ENCODE measurements around the gene TMEM108.
A peak's percentile ranks its signal among the peaks of the same experiment; 100 is the strongest.

Gene TMEM108

DNA sequence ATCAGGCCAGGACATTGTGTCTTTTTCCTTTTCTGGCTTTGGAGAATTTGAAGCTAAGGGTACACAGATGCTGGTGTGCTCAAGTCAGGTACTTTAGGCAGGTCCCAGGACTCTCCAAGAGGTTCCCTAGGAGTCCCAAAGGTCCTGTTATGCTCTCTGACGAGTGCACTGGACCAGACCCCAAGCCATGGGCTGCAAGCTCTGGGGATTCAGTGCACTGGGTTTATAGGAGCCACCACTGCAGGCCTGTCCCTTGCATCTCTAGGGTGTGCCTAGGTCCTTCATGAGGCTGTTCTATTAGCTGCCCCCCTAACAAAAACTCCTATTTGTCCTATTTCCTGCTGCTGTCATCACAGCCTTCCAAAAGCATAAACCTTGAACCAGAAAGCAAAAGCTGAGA lies 329.8 kb downstream of the TMEM108 start:
- no peak for DNase-seq

DNA sequence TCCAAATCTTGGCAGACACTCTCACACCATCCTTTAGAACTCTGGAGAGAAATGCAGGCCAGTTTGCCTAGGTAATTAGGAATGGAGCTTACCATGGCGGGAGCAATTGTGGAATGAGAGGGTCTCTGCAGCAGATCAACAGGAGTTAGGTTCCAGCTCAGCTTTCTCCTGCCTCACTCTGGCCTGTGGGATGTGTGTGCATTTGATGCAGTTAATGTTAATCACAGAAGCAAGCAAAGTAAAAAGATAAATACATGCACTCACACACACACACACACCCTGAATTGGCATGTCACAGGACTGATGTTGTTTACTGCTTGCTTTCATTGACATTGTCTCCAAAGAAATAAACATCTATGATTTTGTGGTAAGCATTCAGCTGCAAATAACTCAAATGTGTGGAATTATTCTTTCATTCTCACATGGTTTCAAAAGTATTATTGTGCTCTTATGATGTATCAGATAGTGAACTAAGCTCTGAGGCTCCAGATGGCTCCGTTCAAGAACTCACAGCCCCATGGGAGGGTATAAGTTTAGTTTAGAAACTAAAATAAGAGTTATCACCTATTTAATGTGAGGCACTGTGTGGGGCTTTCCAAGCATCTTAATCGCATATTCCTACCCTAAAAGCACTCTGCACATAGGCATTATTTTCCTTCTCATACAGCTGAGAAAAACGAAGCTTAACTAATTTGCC lies 330.3 kb downstream of the TMEM108 start:
- DNase-seq, result no peak

DNA sequence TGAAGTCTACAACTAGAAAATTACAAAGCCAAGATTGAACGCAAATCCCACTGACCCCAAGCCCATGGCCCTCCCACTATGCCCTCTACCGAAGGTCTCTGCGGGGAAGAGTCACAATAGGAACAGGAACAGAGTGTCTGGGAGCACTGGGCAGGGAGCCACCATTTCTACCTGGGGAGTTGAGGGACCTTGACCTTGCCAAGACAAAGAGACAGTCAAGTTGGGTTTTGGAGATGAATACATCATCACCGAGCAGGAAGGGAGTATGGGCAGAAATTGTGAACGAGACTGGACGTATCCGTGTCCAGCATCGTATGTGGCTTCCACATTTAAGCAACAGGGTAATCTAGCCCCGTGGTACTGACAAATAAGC lies 330.9 kb downstream of the TMEM108 start:
- DNase-seq, result no peak

DNA sequence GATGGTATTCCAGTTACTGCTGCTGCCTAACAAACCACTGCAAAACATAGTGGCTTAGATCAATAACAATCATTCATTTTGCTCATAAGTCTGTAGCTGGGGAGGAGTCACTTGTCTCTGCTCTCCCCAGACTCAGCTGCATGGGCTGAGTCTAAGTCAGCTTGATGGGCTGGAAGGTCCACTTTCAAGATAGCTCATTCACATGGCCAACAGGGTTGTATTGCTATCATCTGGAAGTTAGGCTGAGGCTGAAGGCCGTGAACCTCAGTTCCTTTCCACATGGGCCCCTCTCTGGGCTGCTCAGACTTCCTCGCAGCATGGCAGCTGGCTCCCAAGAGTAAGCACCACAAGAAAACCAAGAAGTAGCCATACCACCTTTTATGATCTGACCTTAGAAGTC lies 333.0 kb downstream of the TMEM108 start:
- DNase-seq, result no peak

DNA sequence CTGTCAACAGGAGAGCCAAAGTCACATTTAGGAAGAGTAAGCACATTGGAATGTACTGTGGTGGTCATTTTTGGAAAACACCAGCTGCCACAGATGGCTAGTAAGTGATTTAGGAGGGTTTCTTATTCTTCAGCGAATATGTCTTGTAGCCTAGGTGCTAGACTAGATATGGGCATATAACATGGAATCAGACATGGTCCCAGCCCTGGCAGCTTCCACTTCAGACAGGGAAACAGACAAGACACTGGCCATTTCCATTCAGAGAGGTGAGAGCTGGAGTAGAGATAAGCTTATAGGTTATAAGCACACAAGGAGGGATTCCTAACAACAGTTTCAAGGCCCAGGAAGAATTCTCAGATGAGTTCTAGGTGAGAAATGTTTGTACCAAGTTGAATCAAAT lies 333.5 kb downstream of the TMEM108 start:
- DNase-seq, result no peak

DNA sequence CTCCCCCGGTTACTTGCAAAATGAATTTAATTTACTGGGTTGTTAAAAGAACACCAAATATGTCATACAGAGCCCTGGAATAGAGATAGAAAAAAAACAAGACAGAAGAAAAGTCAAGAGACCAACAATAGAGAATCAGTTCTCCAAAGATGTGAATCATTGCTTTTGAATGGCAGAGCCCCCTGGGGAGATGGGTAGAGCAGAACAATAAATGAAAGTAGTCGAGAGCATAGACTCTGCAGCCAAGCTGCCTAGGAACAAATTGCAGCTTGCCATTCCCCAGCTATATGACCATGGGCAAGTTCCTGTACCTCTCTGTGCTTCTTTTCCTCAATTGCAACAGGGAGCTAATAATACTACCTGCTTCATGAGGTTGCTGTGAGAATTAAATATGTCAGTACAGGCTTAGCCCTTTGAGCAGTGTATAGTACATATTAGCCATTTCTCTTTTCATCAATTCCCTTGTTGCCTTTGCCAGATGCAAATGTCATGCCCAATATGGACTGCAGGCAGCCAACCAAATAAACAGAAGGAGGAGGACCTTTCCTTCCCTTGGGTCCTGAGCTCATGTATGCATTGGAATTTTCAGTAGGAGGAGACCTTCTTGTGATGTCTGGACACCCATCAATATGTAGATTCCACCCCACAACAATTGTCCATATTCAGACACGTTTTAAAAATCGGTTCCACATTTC lies 336.7 kb downstream of the TMEM108 start:
- peak; percentile 98 for DNase-seq

DNA sequence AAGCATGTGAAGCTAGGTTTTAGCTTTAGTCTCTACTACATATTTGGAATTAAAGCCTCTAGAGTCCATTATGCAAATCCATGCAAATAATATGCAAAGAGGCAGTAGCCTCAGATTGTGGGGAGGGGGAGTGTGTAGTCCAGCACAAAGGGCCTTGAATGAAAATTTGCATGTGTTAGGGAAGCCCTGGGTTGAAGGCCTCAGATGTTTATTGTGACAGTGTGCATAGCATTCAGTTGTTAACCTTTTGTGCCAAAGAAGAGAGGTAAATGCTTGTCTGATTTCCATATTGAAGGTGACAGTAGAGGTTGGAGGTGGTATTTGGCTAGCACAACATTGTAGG lies 337.2 kb downstream of the TMEM108 start:
- DNase-seq, result peak; percentile 99

DNA sequence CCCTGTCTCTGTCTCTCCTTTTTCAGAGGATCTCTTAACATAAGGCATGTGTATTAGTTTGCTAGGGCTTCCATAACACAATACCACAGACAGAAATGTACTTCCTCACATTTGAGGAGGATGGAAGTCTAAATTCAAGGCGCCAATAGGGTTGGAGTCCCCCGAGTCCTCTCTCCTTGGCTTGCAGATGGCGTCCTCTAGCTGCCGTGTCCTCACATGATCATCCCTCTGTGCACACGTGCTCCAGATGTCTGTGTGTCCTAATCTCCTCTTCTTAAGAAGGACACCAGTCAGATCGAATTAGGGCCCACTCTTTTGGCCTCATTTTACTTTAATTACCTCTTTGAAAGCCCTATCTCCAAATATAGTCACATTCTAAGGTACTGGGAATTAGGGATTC lies 338.6 kb downstream of the TMEM108 start:
- no peak for DNase-seq

DNA sequence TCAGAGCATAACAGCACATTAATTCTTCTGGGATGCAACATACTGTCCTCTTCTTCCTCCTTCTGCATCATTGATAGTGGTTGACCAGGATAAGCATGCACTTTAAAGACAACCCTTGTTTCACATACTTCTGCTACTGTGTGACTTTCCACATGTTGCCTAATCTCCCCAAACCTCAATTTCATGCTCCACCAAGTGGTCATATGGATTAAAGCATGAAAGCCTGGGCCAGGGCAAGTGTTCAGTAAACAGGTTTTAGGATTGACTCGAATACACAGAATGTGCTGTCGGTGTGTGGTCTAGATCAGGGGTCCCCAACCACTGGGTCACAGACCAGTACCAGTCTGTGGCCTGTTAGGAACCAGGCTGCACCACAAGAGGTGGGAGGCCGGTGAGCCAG lies 339.2 kb downstream of the TMEM108 start:
- no peak for DNase-seq

DNA sequence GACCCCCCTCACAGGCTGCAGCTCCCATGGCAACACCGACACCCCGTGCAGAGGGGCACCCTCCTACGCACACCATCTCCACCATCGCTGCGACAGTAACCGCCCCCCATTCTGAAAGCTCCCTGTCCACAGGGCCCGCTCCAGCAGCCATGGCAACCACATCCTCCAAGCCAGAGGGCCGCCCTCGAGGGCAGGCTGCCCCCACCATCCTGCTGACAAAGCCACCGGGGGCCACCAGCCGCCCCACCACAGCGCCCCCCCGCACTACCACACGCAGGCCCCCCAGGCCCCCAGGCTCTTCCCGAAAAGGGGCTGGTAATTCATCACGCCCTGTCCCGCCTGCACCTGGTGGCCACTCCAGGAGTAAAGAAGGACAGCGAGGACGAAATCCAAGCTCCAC lies 341.7 kb downstream of the TMEM108 start:
- DNase-seq, result no peak

DNA sequence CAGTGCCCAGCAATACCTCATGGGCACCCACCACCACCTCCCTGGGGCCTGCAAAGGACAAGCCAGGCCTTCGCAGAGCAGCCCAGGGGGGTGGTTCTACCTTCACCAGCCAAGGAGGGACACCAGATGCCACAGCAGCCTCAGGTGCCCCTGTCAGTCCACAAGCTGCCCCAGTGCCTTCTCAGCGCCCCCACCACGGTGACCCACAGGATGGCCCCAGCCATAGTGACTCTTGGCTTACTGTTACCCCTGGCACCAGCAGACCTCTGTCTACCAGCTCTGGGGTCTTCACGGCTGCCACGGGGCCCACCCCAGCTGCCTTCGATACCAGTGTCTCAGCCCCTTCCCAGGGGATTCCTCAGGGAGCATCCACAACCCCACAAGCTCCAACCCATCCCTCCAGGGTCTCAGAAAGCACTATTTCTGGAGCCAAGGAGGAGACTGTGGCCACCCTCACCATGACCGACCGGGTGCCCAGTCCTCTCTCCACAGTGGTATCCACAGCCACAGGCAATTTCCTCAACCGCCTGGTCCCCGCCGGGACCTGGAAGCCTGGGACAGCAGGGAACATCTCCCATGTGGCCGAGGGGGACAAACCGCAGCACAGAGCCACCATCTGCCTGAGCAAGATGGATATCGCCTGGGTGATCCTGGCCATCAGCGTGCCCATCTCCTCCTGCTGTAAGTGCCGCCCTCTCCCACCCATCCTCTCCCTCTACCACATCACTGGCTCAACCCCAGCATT lies 342.5 kb downstream of the TMEM108 start:
- no peak for DNase-seq

DNA sequence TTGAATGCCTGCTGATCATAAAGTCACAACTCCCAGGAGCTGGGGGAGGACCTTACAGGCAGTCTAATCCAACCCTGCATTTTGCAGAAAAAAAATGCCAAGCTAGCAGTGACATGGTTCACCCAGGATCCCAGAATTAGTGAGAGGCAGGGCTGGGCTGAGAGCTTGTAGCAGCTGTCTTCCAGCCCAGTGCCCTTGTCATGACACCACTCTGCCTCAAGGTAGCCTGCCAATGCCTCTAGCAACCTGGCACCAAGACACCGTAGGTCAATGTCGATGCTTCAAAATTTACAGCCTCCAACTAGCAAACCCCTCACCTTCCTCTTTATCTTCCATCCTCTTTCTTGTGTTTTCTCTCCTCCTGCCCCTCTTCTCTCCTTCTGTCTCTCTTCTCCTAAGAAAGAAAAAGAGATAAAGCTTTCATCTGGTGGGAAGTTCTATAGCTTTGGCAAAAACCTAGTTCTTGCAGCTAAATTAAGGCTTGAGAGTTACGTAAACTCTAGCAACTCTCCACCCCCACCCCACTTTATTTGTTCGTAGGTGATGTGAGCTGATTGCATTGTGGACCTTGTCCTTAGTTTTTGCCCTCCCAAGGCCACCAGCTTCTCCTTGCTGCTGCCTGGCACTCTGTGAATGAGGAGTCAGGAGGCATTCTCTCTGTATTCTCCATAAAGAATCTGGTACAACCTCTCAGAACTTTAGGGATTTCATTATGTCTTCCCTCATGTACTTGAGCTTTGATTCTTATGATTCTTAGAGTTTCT lies 343.3 kb downstream of the TMEM108 start:
- DNase-seq, result no peak

DNA sequence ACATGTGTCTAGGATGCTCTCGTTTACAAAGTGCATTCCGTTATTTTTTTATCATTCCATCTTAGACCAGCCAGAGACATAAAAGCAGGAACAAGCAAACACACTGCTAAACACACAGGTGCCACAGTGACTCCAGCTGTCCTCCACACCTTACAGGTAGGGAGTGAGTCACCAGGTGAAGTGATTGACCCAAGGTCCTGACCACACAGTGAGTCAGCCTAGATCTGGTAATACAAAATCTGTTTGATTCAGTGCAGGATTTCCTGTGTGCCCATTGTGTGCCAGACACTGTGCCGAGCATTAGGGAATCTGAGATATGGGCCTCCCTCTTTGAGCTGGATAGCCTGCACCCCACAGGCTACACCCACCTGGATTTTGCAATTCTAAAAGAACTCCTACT lies 345.0 kb downstream of the TMEM108 start:
- DNase-seq, result no peak

DNA sequence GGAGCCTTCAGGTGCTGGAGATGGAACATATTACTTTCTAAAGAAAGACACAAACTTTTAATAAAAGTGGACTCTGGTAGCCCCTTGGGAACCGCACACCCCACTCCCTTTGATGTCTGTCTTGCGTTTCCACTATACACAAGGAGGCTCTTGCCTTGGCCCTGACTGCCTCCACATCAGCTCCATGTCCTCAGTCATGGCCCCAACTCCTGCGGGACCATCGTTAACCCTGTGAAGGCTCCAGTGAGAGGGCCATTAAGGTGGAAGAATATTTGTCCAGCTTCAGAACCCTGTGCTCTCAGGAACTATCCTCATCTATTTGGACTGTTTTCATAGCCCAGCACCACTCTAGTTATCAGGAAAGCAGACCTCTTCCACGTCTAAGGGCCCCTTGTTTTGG lies 345.6 kb downstream of the TMEM108 start:
- DNase-seq, result no peak

DNA sequence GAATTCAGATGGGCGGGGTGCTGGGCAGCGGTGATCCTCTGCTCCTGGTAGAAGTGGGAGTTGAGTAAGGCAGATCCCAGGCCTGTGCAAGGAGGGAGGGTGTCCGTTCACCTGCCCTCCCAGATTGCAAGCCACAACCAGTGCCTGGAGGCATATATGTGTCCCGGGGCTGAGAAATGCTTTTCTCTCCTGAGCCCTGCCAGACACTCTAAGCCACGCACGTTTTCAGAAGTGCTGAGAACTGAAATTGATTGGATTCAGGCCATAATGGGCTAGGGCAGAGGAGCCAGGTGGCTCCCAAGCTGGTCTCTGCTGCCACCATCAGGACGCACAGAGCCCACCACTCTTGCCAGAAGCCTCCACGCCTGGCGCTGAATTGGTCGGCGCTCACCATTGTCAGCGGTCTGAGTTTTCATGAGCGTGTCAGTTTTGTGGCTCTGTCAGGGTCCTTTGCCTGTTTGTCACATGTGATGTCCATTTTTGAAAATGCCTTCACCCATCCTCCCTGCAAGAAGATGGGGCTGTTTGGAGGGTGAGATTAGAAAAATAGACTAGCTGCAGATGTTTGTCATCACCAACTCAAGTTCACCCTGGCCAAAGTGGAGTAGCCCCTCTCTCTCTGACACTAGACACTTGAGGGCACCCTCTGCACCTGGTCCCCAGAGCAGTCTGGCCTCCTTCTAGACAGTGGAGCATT lies 346.3 kb downstream of the TMEM108 start:
- DNase-seq, result peak; percentile 24

DNA sequence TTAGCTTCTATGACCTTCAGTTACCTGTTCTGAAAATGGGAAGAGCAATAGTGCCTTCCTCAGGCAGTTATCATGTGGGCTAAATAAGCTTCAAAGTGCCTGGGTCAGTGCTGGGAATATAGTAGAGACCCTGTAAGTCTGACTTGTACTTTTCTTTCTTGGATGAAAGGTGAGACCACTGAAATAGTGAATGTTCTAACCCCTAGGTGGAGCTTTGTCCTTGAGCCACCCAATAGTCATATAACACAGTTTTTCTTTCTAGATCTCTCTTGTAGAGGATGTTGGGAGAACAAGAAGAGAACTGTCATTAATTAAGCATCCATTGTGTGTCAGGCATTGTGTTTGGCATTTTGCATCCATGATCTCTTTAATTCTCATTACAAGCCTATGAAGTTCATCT lies 348.7 kb downstream of the TMEM108 start:
- DNase-seq, result no peak

DNA sequence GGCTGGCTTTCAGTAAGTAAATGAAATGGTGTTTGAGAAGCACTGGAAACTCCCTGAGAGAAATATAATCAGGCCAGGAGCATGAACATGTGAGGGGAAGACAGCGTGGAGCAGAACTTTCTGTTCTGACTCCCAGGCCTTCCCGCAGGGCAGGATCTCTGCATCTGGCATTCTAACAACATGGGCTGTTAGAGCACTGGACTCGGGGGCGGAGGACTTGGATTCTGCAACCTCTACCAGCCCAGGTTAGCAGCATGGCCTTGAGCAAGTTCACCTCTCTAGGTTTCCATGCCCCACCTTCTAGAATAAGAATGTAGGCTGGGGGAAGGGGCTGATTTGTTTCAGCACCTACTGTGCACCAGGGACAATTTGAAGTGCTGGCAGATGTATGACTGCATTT lies 349.1 kb downstream of the TMEM108 start:
- DNase-seq, result no peak

DNA sequence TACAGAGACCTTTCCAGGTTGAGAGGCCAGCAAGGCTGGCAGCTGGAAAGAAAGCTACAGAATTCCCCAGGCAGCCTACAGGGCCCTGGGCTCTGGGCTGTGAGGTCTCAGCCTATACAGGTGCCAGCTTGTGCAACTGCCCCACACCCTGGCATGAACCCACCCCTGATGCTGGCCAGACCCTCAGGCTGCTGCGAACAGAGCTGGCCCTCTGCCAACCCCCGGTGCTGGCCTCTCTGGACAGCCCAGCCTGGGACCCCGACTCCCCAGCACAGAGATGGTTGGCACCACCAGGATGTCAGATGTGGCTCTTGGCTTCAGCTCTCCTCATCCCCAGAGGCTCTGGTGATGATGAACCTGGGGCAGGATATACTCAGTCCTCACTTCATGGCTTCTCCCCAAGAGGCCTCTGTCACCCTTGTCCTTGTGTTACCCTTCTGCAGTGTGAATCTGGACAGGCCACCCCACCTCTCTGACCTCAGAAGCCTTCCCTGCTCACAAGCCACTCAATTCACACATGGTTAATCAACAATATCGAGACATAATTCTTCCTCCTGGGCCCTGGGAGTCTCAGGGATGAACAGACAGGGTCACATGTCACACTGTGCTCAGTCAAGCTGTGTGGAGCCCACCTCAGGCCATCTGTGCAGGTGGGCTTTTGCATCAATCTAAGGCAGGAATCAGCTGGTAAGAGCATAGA lies 350.7 kb downstream of the TMEM108 start:
- DNase-seq, result no peak

DNA sequence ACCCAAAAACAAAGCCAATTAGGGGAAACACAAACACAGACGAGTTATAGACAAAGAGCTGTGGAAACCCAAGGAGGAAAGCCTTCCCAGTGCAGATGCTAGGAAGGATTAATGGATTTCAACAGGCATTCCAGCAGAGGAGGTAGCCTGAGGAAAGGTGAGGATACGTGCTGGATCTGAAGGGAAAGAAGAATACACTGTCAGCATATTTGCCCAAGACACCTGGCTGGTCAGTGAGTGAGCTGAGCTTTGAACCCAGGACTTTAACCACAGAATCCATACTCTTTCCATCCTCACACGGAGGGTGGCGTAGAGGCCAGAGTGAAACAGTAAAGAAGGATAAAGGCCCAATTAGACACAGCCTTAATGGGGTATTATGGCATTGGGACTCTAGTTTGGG lies 352.5 kb downstream of the TMEM108 start:
- no peak for DNase-seq

DNA sequence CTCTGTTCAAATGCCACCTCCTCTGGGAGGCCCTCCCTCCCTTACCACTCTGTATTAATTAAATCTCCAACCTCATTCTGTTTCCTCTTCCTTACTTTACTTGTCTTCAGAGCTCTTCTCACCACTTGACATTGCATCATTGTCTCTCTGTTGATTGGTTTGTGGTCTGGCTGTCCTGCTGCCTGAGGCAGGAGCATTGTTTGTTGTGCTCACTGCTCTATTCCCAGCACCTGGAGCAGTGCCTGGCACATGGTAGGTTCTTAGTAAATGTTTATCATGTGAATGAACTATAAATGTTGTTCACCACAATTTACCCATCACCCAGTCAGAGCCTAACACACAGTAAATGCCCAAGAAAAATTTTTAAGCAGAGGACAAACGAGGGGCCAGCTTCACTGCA lies 355.0 kb downstream of the TMEM108 start:
- no peak for DNase-seq

DNA sequence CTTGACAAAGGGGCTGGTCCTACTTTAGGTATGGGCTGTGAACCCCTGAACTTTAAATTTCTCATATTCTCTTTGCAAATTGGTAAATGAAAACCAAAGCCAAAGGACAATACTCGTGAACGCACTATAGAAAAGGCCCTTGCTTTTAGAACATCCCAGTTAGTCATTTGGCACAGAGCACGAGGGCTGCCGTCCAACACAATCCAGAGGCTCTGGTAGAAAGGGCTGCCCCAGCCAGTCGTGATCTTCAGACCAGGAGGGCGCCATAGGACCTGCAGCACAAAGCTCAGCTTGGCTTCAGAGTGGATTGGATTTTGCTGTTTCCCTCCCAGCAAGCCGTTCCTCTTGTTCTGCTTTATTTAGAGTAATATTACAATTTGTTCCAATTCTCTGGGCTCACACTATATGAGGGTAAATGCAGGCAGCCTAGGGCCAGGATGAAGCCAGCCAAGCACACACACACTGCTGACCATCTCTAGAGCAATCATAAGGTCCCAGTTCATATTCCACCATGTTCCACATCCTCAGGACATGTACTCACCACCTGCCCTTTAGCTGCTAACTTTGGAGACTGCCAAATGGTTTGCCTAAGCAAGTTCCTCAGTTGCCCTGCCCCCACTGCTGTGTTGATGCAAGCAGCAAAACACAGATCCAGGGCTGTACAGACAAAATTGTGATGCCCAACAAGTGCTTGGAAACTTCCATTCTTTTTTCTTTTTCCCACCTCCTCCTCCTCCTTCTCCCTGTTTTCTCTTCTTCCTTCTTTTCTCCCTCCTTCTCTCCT lies 355.7 kb downstream of the TMEM108 start:
- no peak for DNase-seq
